Body of pancreas (tissue), 4 donors: ENCODE data around the gene FAM193B. TPM values are rescaled to one million over a fixed set of nuclear protein-coding genes. Genes with fewer than 3 reads are reported as not detected.

Experiments
- ATAC-seq: fragments of 150-250 bp; one replicate; pipeline ENCODE4 v1.9.1; 2016
- DNase-seq, 4 donors: peaks; one replicate each; pipeline ENCODE4 v3.0.0-alpha.2; 2019
- H3K27ac ChIP-seq, 4 donors: fragments of 200-600 bp; sonication (generic); 1 replicate in 3 of 4; 2 replicates in 1 of 4; pipeline versions ENCODE4 v1.5.1 to v1.6.1; 2016 to 2019; ENCODE audit warnings: mild to moderate bottlenecking in 1 of 4, mixed read lengths in 1 of 4, moderate library complexity in 1 of 4
- H3K27me3 ChIP-seq, 2 donors: fragments of 200-600 bp; sonication (generic); one replicate each; pipeline ENCODE4 v1.6.0; 2016; ENCODE audit warnings: mild to moderate bottlenecking in 1 of 2
- H3K36me3 ChIP-seq, 2 donors: fragments of 200-600 bp; sonication (generic); replicated peaks in 1 of 2; 2 replicates each; pipeline ENCODE4 v1.5.1; 2016; ENCODE audit warnings: low read depth in 2 of 2; ENCODE audit not compliant: insufficient read depth in 1 of 2
- H3K4me1 ChIP-seq: fragments of 200-600 bp; sonication (generic); one replicate; pipeline ENCODE4 v1.6.0; 2016
- H3K4me3 ChIP-seq, 2 donors: fragments of 200-600 bp; sonication (generic); 1 replicate in 1 of 2; 2 replicates in 1 of 2; pipeline ENCODE4 v1.5.1; 2016 to 2019
- H3K9me3 ChIP-seq, 3 donors: fragments of 200-600 bp; sonication (generic); 1 replicate in 2 of 3; 2 replicates in 1 of 3; pipeline ENCODE4 v1.5.1; 2016
- POLR2A ChIP-seq, 3 donors: fragments of 450-650 bp; IDR thresholded peaks; one replicate each; pipeline ENCODE4 v1.6.1; 2016; ENCODE audit warnings: antibody characterized with exemption in 3 of 3, mild to moderate bottlenecking in 2 of 3
- WGBS, 2 donors: methylation state at CpG; one replicate each; pipeline ENCODE4 v1.1.5; 2017; 5-methylcytosine and 5-hydroxymethylcytosine counted together
- intact Hi-C: fragments of 100-400 bp; cut with DNase I; formaldehyde crosslinking; loops from one replicate; pipeline ENCODE4 v1.15.1; 2023
- total RNA-seq, 2 donors: library from RNA; depleted of rRNA; stranded (reverse); fragments of >200 nt; gene quantifications; one replicate each; pipeline ENCODE4 v1.1.0, GENCODE V29; 2016
- TF ChIP-seq, protein P1 (sequence below), 7 experiments: fragments of 450-650 bp in 4 of 7; fragments of 200-600 bp in 3 of 7; sonication (generic) in 3 of 7; IDR thresholded peaks; one replicate each; pipeline ENCODE4 v1.5.1; 2016 to 2019; ENCODE audit warnings: antibody characterized with exemption in 7 of 7

The FAM193B gene
- total RNA-seq, 2 donors from 2014 or later, result 79.9 to 133 TPM

DNA sequence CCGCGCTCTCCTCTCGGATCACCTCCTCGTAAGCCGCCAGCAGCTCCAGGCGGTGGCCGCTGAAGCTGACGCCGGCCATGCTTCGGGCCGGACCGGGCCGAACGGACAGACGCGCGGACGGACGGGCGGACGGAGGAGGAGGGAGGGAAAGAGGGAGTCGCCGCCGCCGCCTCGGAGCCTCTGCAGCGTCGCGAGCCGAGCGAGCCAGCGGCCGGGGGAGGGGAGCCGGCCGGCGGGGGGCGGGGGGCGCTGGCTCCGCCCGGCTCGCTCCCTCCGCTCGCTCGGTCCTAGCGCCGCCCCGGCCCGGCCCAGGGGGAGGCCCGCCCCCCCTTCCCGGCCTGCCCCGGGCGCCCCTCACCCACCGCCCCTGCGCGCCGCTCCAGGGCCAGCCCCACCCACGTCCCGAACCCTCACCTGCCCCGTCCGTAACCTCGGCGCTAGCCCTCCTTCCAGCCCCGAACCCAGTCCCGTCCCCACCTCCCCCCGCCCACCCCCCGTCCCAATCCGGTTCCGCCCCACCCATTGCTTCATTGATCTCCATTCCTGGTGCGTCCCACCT, 80.8 kb downstream of the FAM193B start, which contains the start of gene DBN1:
TSS of gene DBN1 (minus strand) at position 192 of the 559 bp plus-strand sequence. CDS start at position 79, 113 bp downstream.
- peak; percentile 80 for ATAC-seq
- intact Hi-C loops, result loop anchor here (10.0 kb wide), 1 partner anchor 159 kb away; the partner anchor contains the start of gene MXD3
- H3K9me3 ChIP-seq, result no peaks in the 10 kb centered on the region
- 1 to 12% methylated on average over 9 to 58 of the region's 69 CpGs for WGBS, 2 donors
- peak within 1 kb of the TSS; percentile 48 to 57 for H3K4me3 ChIP-seq
- peak within 1 kb of the TSS in 2 of 4 donors; percentile 47 to 48 for H3K27ac ChIP-seq
- no peaks in the 10 kb centered on the region for H3K36me3 ChIP-seq
- no peaks in the 10 kb centered on the region for H3K27me3 ChIP-seq
- H3K4me1 ChIP-seq, result peaks cover 17% of the 10 kb centered on the region
- DNase-seq, result peak; percentile 34 to 60 (median 50)
- TF ChIP-seq, protein P1, sequence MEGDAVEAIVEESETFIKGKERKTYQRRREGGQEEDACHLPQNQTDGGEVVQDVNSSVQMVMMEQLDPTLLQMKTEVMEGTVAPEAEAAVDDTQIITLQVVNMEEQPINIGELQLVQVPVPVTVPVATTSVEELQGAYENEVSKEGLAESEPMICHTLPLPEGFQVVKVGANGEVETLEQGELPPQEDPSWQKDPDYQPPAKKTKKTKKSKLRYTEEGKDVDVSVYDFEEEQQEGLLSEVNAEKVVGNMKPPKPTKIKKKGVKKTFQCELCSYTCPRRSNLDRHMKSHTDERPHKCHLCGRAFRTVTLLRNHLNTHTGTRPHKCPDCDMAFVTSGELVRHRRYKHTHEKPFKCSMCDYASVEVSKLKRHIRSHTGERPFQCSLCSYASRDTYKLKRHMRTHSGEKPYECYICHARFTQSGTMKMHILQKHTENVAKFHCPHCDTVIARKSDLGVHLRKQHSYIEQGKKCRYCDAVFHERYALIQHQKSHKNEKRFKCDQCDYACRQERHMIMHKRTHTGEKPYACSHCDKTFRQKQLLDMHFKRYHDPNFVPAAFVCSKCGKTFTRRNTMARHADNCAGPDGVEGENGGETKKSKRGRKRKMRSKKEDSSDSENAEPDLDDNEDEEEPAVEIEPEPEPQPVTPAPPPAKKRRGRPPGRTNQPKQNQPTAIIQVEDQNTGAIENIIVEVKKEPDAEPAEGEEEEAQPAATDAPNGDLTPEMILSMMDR (IDR thresholded peaks at IDR 0.05), result no peak
- peak in 2 of 3 donors; percentile 19 to 25 for TF ChIP-seq POLR2A (IDR thresholded peaks at IDR 0.05)

DNA sequence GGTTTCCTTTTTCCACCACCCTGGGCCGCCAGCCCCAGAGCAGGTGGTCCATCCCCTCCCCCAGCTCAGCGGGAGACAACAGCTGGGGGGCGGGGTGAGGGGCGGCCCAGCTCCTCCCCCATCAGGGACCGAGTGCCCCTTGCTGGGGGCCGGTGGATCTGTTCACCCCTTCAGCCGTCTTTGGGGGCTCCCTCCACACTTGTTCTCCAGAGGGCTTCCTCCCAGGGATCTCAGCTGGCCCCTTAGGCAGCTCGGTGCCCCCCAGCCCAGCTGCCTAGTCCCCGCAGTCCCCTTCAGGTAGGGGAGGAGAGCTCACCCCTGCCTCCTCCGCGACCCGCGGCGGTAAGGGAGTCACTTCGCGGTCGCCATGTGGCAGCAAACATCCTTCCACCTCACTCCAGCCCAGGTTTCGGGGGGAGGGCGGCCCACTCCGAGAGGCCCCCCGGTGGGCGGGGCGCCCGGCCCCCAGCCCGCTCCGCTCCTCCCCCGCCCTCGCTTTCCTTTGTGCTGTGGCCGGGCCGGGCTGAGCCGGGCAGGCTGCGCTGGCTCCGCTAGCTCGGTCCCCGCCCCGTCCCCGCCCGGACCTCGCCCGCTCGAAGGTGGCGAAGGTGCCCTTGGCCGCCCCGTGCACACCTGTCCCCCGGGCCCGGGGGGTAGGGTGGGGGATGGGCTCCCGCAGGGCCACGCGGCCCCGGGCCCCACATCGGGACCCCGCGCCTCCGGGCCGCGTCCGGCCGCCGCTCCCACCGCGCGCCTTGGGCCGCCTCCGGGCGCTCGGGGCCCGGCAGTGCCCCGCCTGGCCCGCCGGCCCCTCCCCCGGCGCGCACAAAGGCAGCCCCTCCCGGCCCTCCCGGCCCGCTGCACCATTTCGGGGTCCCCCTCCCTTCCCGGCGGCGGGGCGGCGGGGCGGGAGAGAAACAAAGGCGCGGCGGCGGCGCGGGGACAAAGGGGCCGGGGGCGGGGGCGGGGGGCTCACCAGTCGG, 81.6 kb downstream of the FAM193B start:
- Histone ChIP-seq H3K4me1 (peaks cover 17% of the 10 kb centered on the region), H3K4me3 (peak overlapping the region; percentile 48 to 57), H3K9me3 (no peaks in the 10 kb centered on the region), H3K36me3 (no peaks in the 10 kb centered on the region), H3K27me3 (no peaks in the 10 kb centered on the region), H3K27ac (peak overlapping the region in 2 of 4 donors; percentile 47 to 48)
- peak; percentile 48 for ATAC-seq
- 3 to 13% methylated on average over 12 to 68 of the region's 93 CpGs for WGBS, 2 donors
- intact Hi-C loops, result loop anchor here (10.0 kb wide), 1 partner anchor 158 kb away; the partner anchor contains the start of gene MXD3
- DNase-seq, result peak in 2 of 4 donors; percentile 37 to 38
- no peak for TF ChIP-seq POLR2A (IDR thresholded peaks at IDR 0.05)
- TF ChIP-seq, protein P1 (IDR thresholded peaks at IDR 0.05), result no peak

- H3K4me3 ChIP-seq, result no peak overlapping the region
- 77 to 90% methylated on average over 8 to 14 of the region's 14 CpGs for WGBS, 2 donors
- H3K4me1 ChIP-seq, result peaks cover 17% of the 10 kb centered on the region
- no peak for ATAC-seq
- TF ChIP-seq POLR2A (IDR thresholded peaks at IDR 0.05), result no peak
- TF ChIP-seq, protein P1 (IDR thresholded peaks at IDR 0.05), result no peak
- H3K9me3 ChIP-seq, result no peaks in the 10 kb centered on the region
- no peaks in the 10 kb centered on the region for H3K36me3 ChIP-seq
- no peak overlapping the region for H3K27ac ChIP-seq
- no peak for DNase-seq
- intact Hi-C loops, result loop anchor here (10.0 kb wide), 1 partner anchor 157 kb away; the partner anchor contains the start of gene MXD3
- no peaks in the 10 kb centered on the region for H3K27me3 ChIP-seq
Measured at GRCh38 chr5:177471610-177472356, 82.6 kb downstream of the FAM193B start.

DNA sequence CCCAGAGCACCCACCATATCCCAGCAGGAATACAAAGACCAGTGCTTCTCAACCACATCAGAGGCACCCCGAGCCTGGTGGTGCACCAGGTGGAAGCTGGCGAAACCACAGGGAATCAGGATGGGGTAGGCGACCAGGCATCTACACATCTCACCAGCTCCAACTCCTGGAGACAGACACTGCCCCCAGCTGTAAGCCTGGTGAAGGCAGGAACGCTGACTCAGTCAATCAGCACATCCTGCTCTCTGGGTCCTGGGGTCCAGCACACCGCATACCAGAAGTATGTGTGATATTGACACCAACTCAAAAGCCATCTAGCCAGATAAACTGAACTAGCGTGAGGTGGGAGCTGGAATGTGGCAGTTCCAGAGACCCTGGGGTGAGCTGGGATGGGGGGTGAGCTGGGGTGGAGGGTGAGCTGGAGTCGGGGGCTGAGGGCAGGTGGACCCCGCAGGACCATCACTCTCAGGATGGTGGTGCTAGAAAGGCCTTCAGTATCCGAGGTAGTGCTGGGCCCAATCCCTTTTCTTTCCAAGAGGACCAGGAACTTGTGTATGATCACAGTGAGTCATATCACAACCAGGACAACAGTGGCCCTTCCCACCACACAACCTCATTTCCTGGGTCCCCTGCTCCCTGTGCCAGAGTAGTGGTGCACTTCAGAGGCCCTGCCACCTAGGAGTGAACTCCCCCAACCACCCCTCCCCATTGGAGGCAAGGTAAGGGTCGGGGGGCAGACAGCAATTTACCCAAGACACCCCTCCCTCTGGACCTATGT, 83.4 kb downstream of the FAM193B start:
- no peaks in the 10 kb centered on the region for H3K27me3 ChIP-seq
- peaks cover 17% of the 10 kb centered on the region for H3K4me1 ChIP-seq
- DNase-seq (no peak), ATAC-seq (no peak)
- intact Hi-C loops, result loop anchor here (10.0 kb wide), 1 partner anchor 156 kb away; the partner anchor contains the start of gene MXD3
- no peaks in the 10 kb centered on the region for H3K9me3 ChIP-seq
- H3K36me3 ChIP-seq, result no peaks in the 10 kb centered on the region
- TF ChIP-seq, protein P1 (IDR thresholded peaks at IDR 0.05), result no peak
- TF ChIP-seq POLR2A (IDR thresholded peaks at IDR 0.05), result no peak
- H3K27ac ChIP-seq, result no peak overlapping the region
- WGBS, 2 donors, result 77 to 83% methylated on average over 8 to 10 of the region's 10 CpGs
- no peak overlapping the region for H3K4me3 ChIP-seq
